BLaER1 (cell line): Measurements from ENCODE around the gene LZTS2.

Experiments used
- H3K27ac ChIP-seq: shearing (Covaris generic); formaldehyde crosslinking; 2 replicates; pipeline ENCODE4 v1.8.1; 2022
- H3K27me3 ChIP-seq: shearing (Covaris generic); formaldehyde crosslinking; 2 replicates; pipeline ENCODE4 v1.8.1; 2022
- H3K36me3 ChIP-seq: shearing (Covaris generic); formaldehyde crosslinking; 2 replicates; pipeline ENCODE4 v1.8.1; 2022
- H3K4me1 ChIP-seq: shearing (Covaris generic); formaldehyde crosslinking; 2 replicates; pipeline ENCODE4 v1.8.1; 2022
- H3K4me2 ChIP-seq: shearing (Covaris generic); formaldehyde crosslinking; 2 replicates; pipeline ENCODE4 v1.8.1; 2022
- H3K4me3 ChIP-seq: shearing (Covaris generic); formaldehyde crosslinking; 2 replicates; pipeline ENCODE4 v1.8.1; 2022
- H3K9ac ChIP-seq: shearing (Covaris generic); formaldehyde crosslinking; 2 replicates; pipeline ENCODE4 v1.8.1; 2022
- H3K9me3 ChIP-seq: shearing (Covaris generic); formaldehyde crosslinking; 2 replicates; pipeline ENCODE4 v1.8.1; 2022
- H4K20me1 ChIP-seq: shearing (Covaris generic); formaldehyde crosslinking; 2 replicates; pipeline ENCODE4 v1.8.1; 2022
- Cebpa-rat ChIP-seq: shearing (Covaris generic); IDR thresholded peaks from 2 replicates; pipeline ENCODE4 v1.8.1; 2022

Gene LZTS2

GRCh38 chr10:101012525-101013364, 13.1 kb downstream of the LZTS2 start:
- no peaks in the 10 kb centered on the region for H3K9me3 ChIP-seq
- peaks cover 4% of the 10 kb centered on the region; the same call in 1 of the 2 replicates for H4K20me1 ChIP-seq
- H3K9ac ChIP-seq, result no peak overlapping the region
- no peaks in the 10 kb centered on the region for H3K36me3 ChIP-seq
- no peak overlapping the region for H3K4me3 ChIP-seq
- H3K27ac ChIP-seq, result no peak overlapping the region
- H3K27me3 ChIP-seq, result no peaks in the 10 kb centered on the region
- H3K4me1 ChIP-seq, result peaks cover 66% of the 10 kb centered on the region
- TF ChIP-seq Cebpa-rat, result no peak
- H3K4me2 ChIP-seq, result peak overlapping the region; percentile 59

GRCh38 chr10:101013365-101013825, 13.8 kb downstream of the LZTS2 start:
- Histone ChIP-seq H3K27ac (no peak overlapping the region), H3K4me2 (peak overlapping the region; percentile 59)

GRCh38 chr10:101014230-101014884, 14.7 kb downstream of the LZTS2 start:
- no peaks in the 10 kb centered on the region for H3K27me3 ChIP-seq
- H3K4me1 ChIP-seq, result peaks cover 69% of the 10 kb centered on the region
- H3K36me3 ChIP-seq, result no peaks in the 10 kb centered on the region
- no peak overlapping the region for H3K9ac ChIP-seq
- no peaks in the 10 kb centered on the region for H4K20me1 ChIP-seq
- H3K4me3 ChIP-seq, result no peak overlapping the region
- H3K4me2 ChIP-seq, result peak overlapping the region; percentile 33
- no peak for TF ChIP-seq Cebpa-rat
- H3K9me3 ChIP-seq, result no peaks in the 10 kb centered on the region
- H3K27ac ChIP-seq, result no peak overlapping the region

More at GRCh38 chr10:101013365-101013825, 13.8 kb downstream of the LZTS2 start:
- Histone ChIP-seq H4K20me1 (no peaks in the 10 kb centered on the region), H3K4me1 (peaks cover 68% of the 10 kb centered on the region), H3K27me3 (no peaks in the 10 kb centered on the region), H3K4me3 (no peak overlapping the region), H3K9me3 (no peaks in the 10 kb centered on the region), H3K36me3 (no peaks in the 10 kb centered on the region), H3K9ac (no peak overlapping the region)
- no peak for TF ChIP-seq Cebpa-rat

- Histone ChIP-seq H3K27me3 (no peaks in the 10 kb centered on the region), H3K4me2 (peak overlapping the region; percentile 33; the same call in 1 of the 2 replicates), H3K4me1 (peaks cover 76% of the 10 kb centered on the region), H3K36me3 (no peaks in the 10 kb centered on the region), H3K4me3 (no peak overlapping the region), H3K9me3 (no peaks in the 10 kb centered on the region), H3K9ac (no peak overlapping the region), H3K27ac (no peak overlapping the region), H4K20me1 (no peaks in the 10 kb centered on the region)
- no peak for TF ChIP-seq Cebpa-rat
Measured at GRCh38 chr10:101014966-101015581, 15.5 kb downstream of the LZTS2 start.

GRCh38 chr10:101015582-101015973, 16.0 kb downstream of the LZTS2 start:
- Histone ChIP-seq H3K9ac (no peak overlapping the region), H3K4me1 (peaks cover 81% of the 10 kb centered on the region), H4K20me1 (no peaks in the 10 kb centered on the region), H3K9me3 (no peaks in the 10 kb centered on the region), H3K4me2 (peak overlapping the region; percentile 99; the same call in 1 of the 2 replicates), H3K27ac (no peak overlapping the region; the same call in 1 of the 2 replicates), H3K36me3 (no peaks in the 10 kb centered on the region), H3K4me3 (no peak overlapping the region), H3K27me3 (no peaks in the 10 kb centered on the region)
- no peak for TF ChIP-seq Cebpa-rat

- Histone ChIP-seq H4K20me1 (no peaks in the 10 kb centered on the region), H3K9me3 (no peaks in the 10 kb centered on the region), H3K36me3 (no peaks in the 10 kb centered on the region), H3K4me1 (peaks cover 94% of the 10 kb centered on the region), H3K27ac (no peak overlapping the region), H3K27me3 (no peaks in the 10 kb centered on the region), H3K9ac (peak overlapping the region; percentile 12; the same call in 1 of the 2 replicates), H3K4me3 (no peak overlapping the region), H3K4me2 (peak overlapping the region; percentile 99)
- TF ChIP-seq Cebpa-rat, result no peak
Measured at GRCh38 chr10:101016814-101017213, 17.2 kb downstream of the LZTS2 start.

GRCh38 chr10:101018118-101018599, 18.6 kb downstream of the LZTS2 start:
- Histone ChIP-seq H3K9me3 (no peaks in the 10 kb centered on the region), H3K4me2 (peak overlapping the region; percentile 99), H3K4me3 (peak overlapping the region; percentile 63), H3K36me3 (no peaks in the 10 kb centered on the region), H3K9ac (peak overlapping the region; percentile 79), H3K27ac (peak overlapping the region; percentile 95), H4K20me1 (no peaks in the 10 kb centered on the region), H3K27me3 (no peaks in the 10 kb centered on the region), H3K4me1 (peaks cover 89% of the 10 kb centered on the region)
- TF ChIP-seq Cebpa-rat, result no peak

- Histone ChIP-seq H3K27ac (peak overlapping the region; percentile 95), H3K4me3 (peak overlapping the region; percentile 63), H4K20me1 (no peaks in the 10 kb centered on the region), H3K9me3 (no peaks in the 10 kb centered on the region), H3K4me2 (peak overlapping the region; percentile 99), H3K4me1 (peaks cover 88% of the 10 kb centered on the region), H3K9ac (peak overlapping the region; percentile 79), H3K27me3 (no peaks in the 10 kb centered on the region), H3K36me3 (no peaks in the 10 kb centered on the region)
- TF ChIP-seq Cebpa-rat, result no peak
Measured at GRCh38 chr10:101018600-101019439, 19.2 kb downstream of the LZTS2 start.

- H4K20me1 ChIP-seq, result no peaks in the 10 kb centered on the region
- H3K9me3 ChIP-seq, result no peaks in the 10 kb centered on the region
- no peaks in the 10 kb centered on the region for H3K27me3 ChIP-seq
- peak overlapping the region; percentile 99 for H3K4me2 ChIP-seq
- H3K36me3 ChIP-seq, result no peaks in the 10 kb centered on the region
- H3K9ac ChIP-seq, result peak overlapping the region; percentile 79
- peak overlapping the region; percentile 63 for H3K4me3 ChIP-seq
- H3K27ac ChIP-seq, result peak overlapping the region; percentile 95
- peaks cover 83% of the 10 kb centered on the region for H3K4me1 ChIP-seq
- no peak for TF ChIP-seq Cebpa-rat
Measured at GRCh38 chr10:101019440-101019703, 19.8 kb downstream of the LZTS2 start.
